T-cell (primary cell): ENCODE results near the gene TLR4. TPM values are rescaled to one million over a fixed set of nuclear protein-coding genes. Genes with fewer than 3 reads are reported as not detected.

Source experiments
- ATAC-seq, 4 experiments: fragments of 200-7000 bp in 3 of 4; fragments of 150-1000 bp in 1 of 4; cut with Tn5 transposase; replicated peaks in 1 of 4; 1 replicate in 3 of 4; 2 replicates in 1 of 4; pipeline ENCODE4 v1.10.0; 2021; ENCODE audit warnings: moderate library complexity in 3 of 4, mild to moderate bottlenecking in 2 of 4, moderate number of reproducible peaks in 1 of 4
- CTCF ChIA-PET, 2 donors: fragments of 300-600 bp; sonication (Branson Sonifier 250); formaldehyde crosslinking; loops; one replicate each; lab custom pipeline; 2022; ENCODE audit warnings: antibody characterized with exemption in 2 of 2; lab: Charles Lee
- POLR2A ChIA-PET, 2 donors: fragments of 300-600 bp; sonication (Branson Sonifier 250); formaldehyde crosslinking; loops; one replicate each; lab custom pipeline; 2022; ENCODE audit warnings: antibody characterized with exemption in 2 of 2; lab: Charles Lee
- DNase-seq, 35 experiments: peaks; one replicate each; pipeline versions ENCODE4 v3.0.0 to v3.0.0-alpha.2; 2013 to 2023
- H3K27ac ChIP-seq: one replicate; pipeline ENCODE4 v1.5.1; 2013; ENCODE audit warnings: low read length
- H3K27me3 ChIP-seq, 2 experiments: replicated peaks in 1 of 2; 1 replicate in 1 of 2; 2 replicates in 1 of 2; pipeline versions ENCODE4 v1.6.1 to v1.7.0; 2013; ENCODE audit warnings: low read length in 1 of 2, mixed read lengths in 1 of 2; ENCODE audit not compliant: control insufficient read depth in 2 of 2, insufficient read depth in 2 of 2; ENCODE audit errors: extremely low read depth in 1 of 2
- H3K36me3 ChIP-seq, 2 donors: 1 replicate in 1 of 2; 2 replicates in 1 of 2; pipeline versions ENCODE4 v1.6.1 to v1.7.0; 2013; ENCODE audit warnings: low read length in 1 of 2; ENCODE audit not compliant: control insufficient read depth in 2 of 2, insufficient read depth in 1 of 2; ENCODE audit errors: extremely low read depth in 1 of 2
- H3K4me1 ChIP-seq, 2 experiments: 1 replicate in 1 of 2; 2 replicates in 1 of 2; pipeline versions ENCODE4 v1.6.1 to v1.7.0; 2013; ENCODE audit warnings: low read length in 2 of 2, mixed read lengths in 1 of 2; ENCODE audit not compliant: insufficient read depth in 2 of 2, control insufficient read depth in 1 of 2; ENCODE audit errors: extremely low read depth in 1 of 2
- H3K4me3 ChIP-seq, 2 donors: 1 replicate in 1 of 2; 2 replicates in 1 of 2; pipeline versions ENCODE4 v1.5.1 to v1.7.0; 2013; ENCODE audit warnings: mild to moderate bottlenecking in 2 of 2, low read length in 1 of 2, moderate library complexity in 1 of 2; ENCODE audit not compliant: control insufficient read depth in 1 of 2; ENCODE audit errors: extremely low read depth in 1 of 2
- H3K9me3 ChIP-seq: 2 replicates; pipeline ENCODE4 v1.7.0; 2013
- H3K27ac Mint-ChIP-seq, 2 donors: one replicate each; pipeline ENCODE4 v1.8.0; 2020 to 2021; ENCODE audit warnings: mild to moderate bottlenecking in 2 of 2, mixed read lengths in 2 of 2
- H3K27me3 Mint-ChIP-seq, 2 donors: one replicate each; pipeline ENCODE4 v1.8.0; 2021 to 2022; ENCODE audit warnings: mixed read lengths in 2 of 2
- H3K36me3 Mint-ChIP-seq: one replicate; pipeline ENCODE4 v1.8.0; 2021; ENCODE audit warnings: mixed read lengths
- H3K4me1 Mint-ChIP-seq, 3 donors: one replicate each; pipeline ENCODE4 v1.8.0; 2020 to 2022; ENCODE audit warnings: mixed read lengths in 3 of 3, mild to moderate bottlenecking in 1 of 3
- H3K4me3 Mint-ChIP-seq, 3 donors: one replicate each; pipeline ENCODE4 v1.8.0; 2020 to 2022; ENCODE audit warnings: mild to moderate bottlenecking in 3 of 3, mixed read lengths in 3 of 3, moderate library complexity in 3 of 3
- H3K9me3 Mint-ChIP-seq, 3 donors: one replicate each; pipeline ENCODE4 v1.8.0; 2020 to 2022; ENCODE audit warnings: mixed read lengths in 3 of 3
- WGBS: methylation state at CpG from one replicate; pipeline ENCODE4 v1.1.5; 2013; ENCODE audit warnings: missing lambda C conversion rate; ENCODE audit not compliant: insufficient coverage; 5-methylcytosine and 5-hydroxymethylcytosine counted together
- total RNA-seq, 35 experiments: library from RNA in 6 of 35; stranded (reverse) in 6 of 35; fragments of 120-200 nt in 1 of 35; gene quantifications; one replicate each; pipeline versions ENCODE4 v1.2.1 to v1.2.4 and lab custom pipeline; 2013 to 2026

TLR4 gene
- total RNA-seq, 5 donors from 2014 or later (not counting 1 experiment from before 2014, with no cell fraction given) = 0.08 to 0.18 (median 0.16) TPM

DNA sequence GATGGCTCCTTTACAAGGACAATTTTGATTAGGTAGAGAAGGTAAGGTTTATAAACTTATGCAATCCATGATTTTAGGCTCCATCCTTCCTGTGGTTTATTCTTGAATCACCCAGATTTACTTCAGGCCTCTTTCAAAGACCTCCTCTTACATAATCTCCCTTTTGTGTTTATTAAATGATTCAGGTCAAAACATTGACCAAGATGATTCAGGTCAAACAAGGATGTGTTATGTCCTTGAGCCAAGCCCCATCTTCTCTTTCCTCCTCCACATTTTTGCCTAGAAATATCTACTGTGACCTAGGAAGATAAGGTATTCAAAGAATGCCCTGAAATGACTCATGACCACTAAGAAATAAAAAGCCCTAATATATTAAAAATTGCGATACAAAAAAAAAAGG lies 31.8 kb upstream of the TLR4 start:
- Histone ChIP-seq H3K4me3 (no peak overlapping the region), H3K27ac (no peak overlapping the region), H3K27me3 (no peaks in the 10 kb centered on the region), H3K36me3 (no peaks in the 10 kb centered on the region), H3K9me3 (no peaks in the 10 kb centered on the region), H3K4me1 (no peaks in the 10 kb centered on the region)
- ChIA-PET POLR2A (no interaction called here), CTCF (no interaction called here)
- Mint-ChIP-seq H3K9me3 (peaks cover 0 to 2% (median 0%) of the 10 kb centered on the region in 3 donors), H3K36me3 (no peaks in the 10 kb centered on the region), H3K27ac (no peak overlapping the region), H3K4me3 (no peak overlapping the region), H3K27me3 (peaks cover 3 to 4% of the 10 kb centered on the region in 2 donors), H3K4me1 (no peaks in the 10 kb centered on the region)
- WGBS = no CpG with 5 or more reads among the region's 1 CpG
- ATAC-seq (no peak), DNase-seq (no peak)

DNA sequence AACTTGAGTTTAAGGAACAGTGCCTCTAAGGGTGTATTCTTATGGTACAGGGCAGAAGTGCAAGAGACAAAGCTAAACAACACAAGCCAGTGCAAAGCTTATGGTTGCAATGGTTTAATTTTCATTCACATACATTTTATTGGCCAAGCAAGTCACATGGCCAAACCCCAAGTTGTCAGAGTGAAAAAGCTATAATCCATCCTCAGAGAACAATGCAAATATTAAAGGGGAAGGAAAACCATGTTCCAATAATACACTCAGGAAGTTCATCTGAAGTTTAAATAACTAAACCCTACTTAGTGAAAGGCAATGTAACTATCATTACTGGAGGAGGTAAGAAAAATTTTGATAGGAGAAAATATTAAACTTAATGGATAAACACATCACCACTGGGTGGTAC lies 26.6 kb upstream of the TLR4 start:
- H3K27me3 Mint-ChIP-seq = peaks cover 0 to 4% of the 10 kb centered on the region in 2 donors
- no peak overlapping the region for H3K27ac ChIP-seq
- ChIA-PET POLR2A (no interaction called here), CTCF (interaction anchor here in 1 of 2 donors (0.8 kb wide), 1 partner anchor 15 kb away, joined by 3 read pairs; no protein-coding TSS in a partner anchor)
- H3K4me3 Mint-ChIP-seq = no peak overlapping the region
- H3K4me1 ChIP-seq = no peaks in the 10 kb centered on the region
- no peak overlapping the region for H3K4me3 ChIP-seq
- no peaks in the 10 kb centered on the region for H3K9me3 ChIP-seq
- peaks cover 0 to 4% (median 0%) of the 10 kb centered on the region in 3 donors for H3K9me3 Mint-ChIP-seq
- H3K36me3 Mint-ChIP-seq = no peaks in the 10 kb centered on the region
- ATAC-seq = no peak
- peaks cover 0 to 3% (median 2%) of the 10 kb centered on the region in 3 donors for H3K4me1 Mint-ChIP-seq
- no peaks in the 10 kb centered on the region for H3K36me3 ChIP-seq
- no peak for DNase-seq
- no peak overlapping the region for H3K27ac Mint-ChIP-seq
- H3K27me3 ChIP-seq = no peaks in the 10 kb centered on the region

DNA sequence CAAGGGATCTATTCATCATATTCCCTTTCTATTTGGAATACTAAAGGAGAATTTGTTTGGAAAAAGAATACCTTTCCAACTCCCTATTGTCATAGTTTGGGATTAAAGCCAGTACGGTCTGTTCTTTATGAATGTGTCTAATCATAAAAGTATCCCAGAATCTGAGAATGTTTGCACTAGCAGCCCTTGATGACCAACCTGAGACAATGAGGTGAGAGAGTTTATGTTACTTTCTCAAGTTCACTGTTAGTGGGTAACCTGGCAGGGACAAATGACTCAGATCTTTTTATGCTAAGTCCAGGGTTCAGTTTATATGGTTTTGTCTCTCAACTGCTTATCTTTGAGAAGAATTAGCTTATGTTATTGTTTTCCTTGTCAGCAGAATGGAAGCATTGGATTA lies 25.3 kb upstream of the TLR4 start:
- H3K9me3 ChIP-seq = no peaks in the 10 kb centered on the region
- no peaks in the 10 kb centered on the region for H3K36me3 Mint-ChIP-seq
- no peaks in the 10 kb centered on the region for H3K36me3 ChIP-seq
- H3K27ac ChIP-seq = no peak overlapping the region
- no peak overlapping the region for H3K4me3 ChIP-seq
- DNase-seq (no peak), ATAC-seq (no peak)
- H3K4me3 Mint-ChIP-seq = no peak overlapping the region
- no peaks in the 10 kb centered on the region for H3K27me3 Mint-ChIP-seq
- H3K9me3 Mint-ChIP-seq = peaks cover 0 to 4% (median 0%) of the 10 kb centered on the region in 3 donors
- ChIA-PET POLR2A (no interaction called here), CTCF (no interaction called here)
- H3K27ac Mint-ChIP-seq = no peak overlapping the region
- peaks cover 0 to 3% (median 2%) of the 10 kb centered on the region in 3 donors for H3K4me1 Mint-ChIP-seq
- no peaks in the 10 kb centered on the region for H3K4me1 ChIP-seq
- no CpG with 5 or more reads among the region's 1 CpG for WGBS
- no peaks in the 10 kb centered on the region for H3K27me3 ChIP-seq

DNA sequence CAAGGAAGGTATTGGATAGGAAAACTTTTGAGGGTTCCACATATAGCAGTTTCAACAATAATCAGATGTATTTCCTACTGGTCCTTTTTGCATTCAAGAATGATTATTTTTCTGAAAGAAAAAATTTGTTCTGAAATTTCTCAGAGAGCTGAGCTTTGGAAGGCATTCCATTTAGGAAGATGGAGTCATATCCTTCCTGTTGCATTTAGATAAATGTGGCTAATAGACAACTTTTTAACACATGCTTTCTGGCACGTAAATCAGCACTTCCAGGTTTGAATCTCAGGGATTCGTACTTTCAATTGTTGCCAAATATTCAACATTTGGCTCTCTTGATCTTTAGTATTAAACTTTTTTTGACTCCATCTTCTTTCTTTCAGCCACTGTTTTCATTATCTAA lies 24.8 kb upstream of the TLR4 start:
- Mint-ChIP-seq H3K4me3 (no peak overlapping the region), H3K4me1 (peaks cover 0 to 3% (median 2%) of the 10 kb centered on the region in 3 donors), H3K27me3 (no peaks in the 10 kb centered on the region), H3K9me3 (peaks cover 0 to 4% (median 0%) of the 10 kb centered on the region in 3 donors), H3K27ac (no peak overlapping the region), H3K36me3 (no peaks in the 10 kb centered on the region)
- H3K4me3 ChIP-seq = no peak overlapping the region
- no peaks in the 10 kb centered on the region for H3K36me3 ChIP-seq
- CTCF ChIA-PET = no interaction called here
- no peak overlapping the region for H3K27ac ChIP-seq
- DNase-seq (no peak), ATAC-seq (no peak)
- no peaks in the 10 kb centered on the region for H3K9me3 ChIP-seq
- POLR2A ChIA-PET = no interaction called here
- WGBS = 67% methylated on average over 1 of the region's 2 CpGs
- H3K27me3 ChIP-seq = no peaks in the 10 kb centered on the region
- H3K4me1 ChIP-seq = no peaks in the 10 kb centered on the region

DNA sequence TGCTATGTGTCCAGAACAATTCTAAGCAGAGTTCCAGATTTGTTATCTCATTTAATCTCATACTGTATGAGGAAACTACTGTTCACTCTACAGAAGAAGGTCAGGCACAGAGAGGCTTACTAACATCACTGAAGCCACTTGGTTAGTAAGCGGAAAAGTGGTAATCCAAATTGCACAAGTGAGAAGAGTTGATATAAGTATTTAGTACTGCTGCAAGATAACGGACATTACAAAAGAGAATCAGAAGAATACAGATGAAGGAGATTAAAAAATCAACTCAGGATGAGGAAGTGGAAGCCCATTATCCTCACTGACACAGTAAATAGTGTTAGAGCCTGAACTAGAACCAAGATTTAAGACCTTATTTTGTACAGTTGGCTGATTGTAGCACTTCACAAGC lies 22.3 kb upstream of the TLR4 start:
- Histone ChIP-seq H3K27ac (no peak overlapping the region), H3K4me3 (no peak overlapping the region), H3K36me3 (no peaks in the 10 kb centered on the region), H3K4me1 (no peaks in the 10 kb centered on the region), H3K27me3 (no peaks in the 10 kb centered on the region), H3K9me3 (no peaks in the 10 kb centered on the region)
- no peak overlapping the region for H3K4me3 Mint-ChIP-seq
- WGBS = no CpG with 5 or more reads among the region's 2 CpGs
- POLR2A ChIA-PET = no interaction called here
- no peak overlapping the region for H3K27ac Mint-ChIP-seq
- no peaks in the 10 kb centered on the region for H3K36me3 Mint-ChIP-seq
- no peak for ATAC-seq
- CTCF ChIA-PET = no interaction called here
- DNase-seq = no peak
- peaks cover 3 to 5% of the 10 kb centered on the region in 2 donors for H3K27me3 Mint-ChIP-seq
- H3K4me1 Mint-ChIP-seq = peaks cover 0 to 3% (median 2%) of the 10 kb centered on the region in 3 donors
- H3K9me3 Mint-ChIP-seq = peaks cover 0 to 4% (median 2%) of the 10 kb centered on the region in 3 donors

DNA sequence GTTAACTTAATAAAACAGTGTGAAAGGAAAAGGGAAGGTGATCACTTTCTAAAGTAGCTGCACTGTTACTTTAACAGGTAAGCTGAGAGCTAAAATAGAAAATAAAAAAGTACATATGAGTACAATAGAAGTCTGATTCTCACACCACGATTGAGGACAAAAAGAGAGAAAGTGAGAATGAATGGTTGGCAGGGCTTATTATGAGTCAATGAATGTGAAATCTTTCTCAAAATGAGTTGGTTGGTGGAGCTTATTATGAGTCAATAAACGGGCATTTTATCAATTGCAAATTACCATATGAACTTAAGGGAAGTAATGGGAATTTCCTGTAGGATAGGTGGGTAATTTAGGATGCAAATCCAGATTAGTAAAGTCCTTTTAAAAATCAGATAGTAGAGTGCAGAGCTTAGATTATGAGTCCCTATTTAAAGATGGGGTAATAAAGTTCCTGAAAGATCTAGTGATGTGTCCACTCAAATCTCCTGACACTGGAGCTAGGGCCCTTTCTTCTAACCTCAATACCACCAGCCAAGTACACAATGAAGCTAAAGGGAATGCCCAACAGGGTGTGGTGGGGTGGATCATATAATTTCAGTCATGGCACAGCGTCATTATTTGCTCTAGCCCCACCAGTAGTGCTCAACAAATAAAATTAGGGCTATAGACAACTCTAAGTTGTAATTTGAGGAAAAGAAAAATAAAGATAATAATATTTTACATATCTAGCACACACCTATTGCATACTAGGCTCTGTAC lies 21.1 kb upstream of the TLR4 start:
- Histone ChIP-seq H3K36me3 (no peaks in the 10 kb centered on the region), H3K4me3 (no peak overlapping the region), H3K27me3 (no peaks in the 10 kb centered on the region), H3K27ac (no peak overlapping the region), H3K4me1 (no peaks in the 10 kb centered on the region), H3K9me3 (no peaks in the 10 kb centered on the region)
- DNase-seq (no peak), ATAC-seq (no peak)
- no peak overlapping the region for H3K4me3 Mint-ChIP-seq
- no CpG with 5 or more reads among the region's 3 CpGs for WGBS
- H3K27ac Mint-ChIP-seq = no peak overlapping the region
- peaks cover 3 to 7% of the 10 kb centered on the region in 2 donors for H3K27me3 Mint-ChIP-seq
- H3K4me1 Mint-ChIP-seq = peaks cover 0 to 3% (median 2%) of the 10 kb centered on the region in 3 donors
- CTCF ChIA-PET = no interaction called here
- no peaks in the 10 kb centered on the region for H3K36me3 Mint-ChIP-seq
- POLR2A ChIA-PET = no interaction called here
- peaks cover 2 to 5% (median 4%) of the 10 kb centered on the region in 3 donors for H3K9me3 Mint-ChIP-seq
